ENCODE results near the gene ASIC2. TPM values are rescaled to one million over a fixed set of nuclear protein-coding genes. Genes with fewer than 3 reads are reported as not detected.

The ASIC2 gene
- total and polyA plus RNA-seq, 9 of the 15 experiments (the other 6 are each of a cell fraction or from before 2014, with no cell fraction given): not detected

- Histone ChIP-seq H3K4me3 (no peak overlapping the region), H3K27me3 (ENCODE audit: control insufficient read depth in 2 of 2, insufficient read depth in 2 of 2, low read length in 2 of 2) (peaks cover 0 to 5% of the 10 kb centered on the region in 2 experiments; a peak in 2 of 5 replicates), H3K36me3 (ENCODE audit: control insufficient read depth, insufficient read depth, low read length) (no peaks in the 10 kb centered on the region), H3K9ac (ENCODE audit: insufficient read depth in 1 of 2, low read depth in 2 of 2, low read length in 2 of 2) (no peak overlapping the region), H3K4me1 (replicated peaks in 1 of 2; ENCODE audit: control insufficient read depth in 2 of 2, insufficient read depth in 2 of 2, low read length in 2 of 2) (no peaks in the 10 kb centered on the region), H3K9me1 (ENCODE audit: control insufficient read depth, insufficient read depth, low read length) (no peaks in the 10 kb centered on the region), H4K20me1 (replicated peaks; ENCODE audit: control insufficient read depth, insufficient read depth, low read length) (no peaks in the 10 kb centered on the region; the same call in 1 of the 2 replicates), H3K9me3 (replicated peaks; ENCODE audit: control insufficient read depth, insufficient read depth, low read depth, low read length) (no peaks in the 10 kb centered on the region), H3K79me2 (ENCODE audit: control insufficient read depth, insufficient read depth, low read length) (no peaks in the 10 kb centered on the region), H3K4me2 (ENCODE audit: insufficient read depth, low read length) (no peak overlapping the region), H3K27ac (ENCODE audit: extremely low read depth, low read depth, low read length) (no peak overlapping the region), H2AFZ (ENCODE audit: low read depth, low read length) (no peak overlapping the region)
- in situ Hi-C loops (cut with MboI) (no loop called here), intact Hi-C loops (cut with micrococcal nuclease) (no loop called here)
- ATAC-seq (no peak), DNase-seq (ENCODE audit: extremely low read depth in 1 of 4, low spot score in 3 of 4) (no peak), FAIRE-seq (no peak)
- no TSS peak for BruUV-seq (replicated peaks)
- no peak for TF ChIP-seq DEAF1 (CRISPR knock-in tag; IDR thresholded peaks at IDR 0.05)
- TF ChIP-seq LCOR (CRISPR knock-in tag; IDR thresholded peaks at IDR 0.05): no peak
- no peak for TF ChIP-seq NEUROD1 (IDR thresholded peaks at IDR 0.05; ENCODE audit: borderline replicate concordance, low read depth, low read length, partially characterized antibody)
- POLR2A ChIA-PET: interaction anchor here (1.0 to 1.1 kb wide), 2 partner anchors 12 to 414 kb away, joined by 3 read pairs; no protein-coding TSS in a partner anchor
- CTCF ChIA-PET (ENCODE audit: low intra/inter-chr PET ratio): no interaction called here
- WGBS (ENCODE audit: insufficient coverage, low coverage, missing lambda C conversion rate): 2% methylated on average over 12 of the region's 12 CpGs
These were observed 220.5 kb downstream of the ASIC2 start for GRCh38 chr17:33072421-33073161.
